Epithelial cell of esophagus (primary cell): ENCODE measurements around the gene CABLES1.
"Not testable (repeated sequence)": the region's sequence is repeated elsewhere in the genome, so short reads cannot be mapped to it uniquely, and the experiment has no call there.

Experiments used
- DNase-seq: peaks from one replicate; pipeline ENCODE4 v3.0.0; 2010; ENCODE audit warnings: low read depth
- H3K4me3 ChIP-seq: 2 replicates; pipeline ENCODE4 v1.5.1; 2011; ENCODE audit warnings: mild to moderate bottlenecking, low read length, control low read depth
- CTCF ChIP-seq: IDR thresholded peaks from 2 replicates; pipeline ENCODE4 v1.5.1; 2011; ENCODE audit warnings: low read depth, mild to moderate bottlenecking, low read length, control low read depth, inconsistent platforms; ENCODE audit not compliant: insufficient read depth; ENCODE audit errors: missing control alignments

The CABLES1 gene

GRCh38 chr18:23154030-23154429 lies 18.7 kb downstream of the CABLES1 start:
- H3K4me3 ChIP-seq, result no peak overlapping the region
- DNase-seq, result no peak
- no peak for TF ChIP-seq CTCF

GRCh38 chr18:23154823-23155500 lies 19.7 kb downstream of the CABLES1 start:
- no peak for DNase-seq
- H3K4me3 ChIP-seq, result no peak overlapping the region
- TF ChIP-seq CTCF, result no peak

- H3K4me3 ChIP-seq, result no peak overlapping the region
- DNase-seq, result peak; percentile 50
- TF ChIP-seq CTCF, result no peak
Observed at GRCh38 chr18:23155537-23155936, 20.3 kb downstream of the CABLES1 start.

- DNase-seq, result no peak
- TF ChIP-seq CTCF, result no peak
- H3K4me3 ChIP-seq, result no peak overlapping the region
Observed at GRCh38 chr18:23156134-23156533, 20.8 kb downstream of the CABLES1 start.

- no peak for DNase-seq
- H3K4me3 ChIP-seq, result no peak overlapping the region
- TF ChIP-seq CTCF, result no peak
Observed at GRCh38 chr18:23158058-23158457, 22.8 kb downstream of the CABLES1 start.

- not testable (repeated sequence) for DNase-seq, H3K4me3 ChIP-seq
Observed at GRCh38 chr18:23158884-23159283, 23.6 kb downstream of the CABLES1 start.

- no peak for TF ChIP-seq CTCF
- no peak for DNase-seq
- H3K4me3 ChIP-seq, result no peak overlapping the region
Observed at GRCh38 chr18:23159344-23159743, 24.1 kb downstream of the CABLES1 start.

GRCh38 chr18:23162473-23162872 lies 27.2 kb downstream of the CABLES1 start:
- TF ChIP-seq CTCF, result no peak
- no peak for DNase-seq
- no peak overlapping the region for H3K4me3 ChIP-seq
